Right lobe of liver (tissue), 4 donors: ENCODE measurements around the gene ACADSB.

ENCODE experiments used
- POLR2A ChIP-seq: fragments of 450-650 bp; IDR thresholded peaks from one replicate; pipeline ENCODE4 v1.6.1; 2017; ENCODE audit warnings: antibody characterized with exemption, mild to moderate bottlenecking
- TF ChIP-seq, protein P1 (sequence below), 4 donors: fragments of 200-600 bp in 3 of 4; fragments of 450-650 bp in 1 of 4; IDR thresholded peaks; one replicate each; pipeline versions ENCODE4 v1.5.1 to v1.8.0; 2016 to 2022; ENCODE audit warnings: antibody characterized with exemption in 4 of 4, mild to moderate bottlenecking in 2 of 4
- donor health status: DM: no; HTN: no; CAD: no.
- donor health status: DM: no; HTN: no; CAD: no.
- donor health status: DM: no; HTN: yes; CAD: no.

DNA sequence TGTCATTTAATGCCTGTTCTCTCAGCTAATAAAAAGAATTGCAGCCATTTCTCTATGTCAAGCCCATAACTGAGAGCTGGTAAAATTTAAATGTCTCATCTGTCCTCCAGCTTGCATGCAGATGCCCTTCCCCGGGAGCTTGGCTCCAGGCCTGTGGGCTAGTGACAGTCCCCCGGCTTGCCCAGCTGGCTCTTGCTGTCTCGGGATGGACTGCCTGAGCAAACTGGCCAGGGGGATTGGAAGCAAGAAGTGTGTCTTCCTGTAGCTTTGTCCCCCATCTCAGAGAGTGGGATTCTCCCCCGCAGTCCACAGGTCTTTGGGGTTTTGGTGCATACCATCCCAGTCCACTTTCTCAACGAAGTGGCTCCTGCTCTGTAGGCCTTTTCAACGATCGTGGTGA, 73.1 kb downstream of the ACADSB start:
- TF ChIP-seq, protein P1, sequence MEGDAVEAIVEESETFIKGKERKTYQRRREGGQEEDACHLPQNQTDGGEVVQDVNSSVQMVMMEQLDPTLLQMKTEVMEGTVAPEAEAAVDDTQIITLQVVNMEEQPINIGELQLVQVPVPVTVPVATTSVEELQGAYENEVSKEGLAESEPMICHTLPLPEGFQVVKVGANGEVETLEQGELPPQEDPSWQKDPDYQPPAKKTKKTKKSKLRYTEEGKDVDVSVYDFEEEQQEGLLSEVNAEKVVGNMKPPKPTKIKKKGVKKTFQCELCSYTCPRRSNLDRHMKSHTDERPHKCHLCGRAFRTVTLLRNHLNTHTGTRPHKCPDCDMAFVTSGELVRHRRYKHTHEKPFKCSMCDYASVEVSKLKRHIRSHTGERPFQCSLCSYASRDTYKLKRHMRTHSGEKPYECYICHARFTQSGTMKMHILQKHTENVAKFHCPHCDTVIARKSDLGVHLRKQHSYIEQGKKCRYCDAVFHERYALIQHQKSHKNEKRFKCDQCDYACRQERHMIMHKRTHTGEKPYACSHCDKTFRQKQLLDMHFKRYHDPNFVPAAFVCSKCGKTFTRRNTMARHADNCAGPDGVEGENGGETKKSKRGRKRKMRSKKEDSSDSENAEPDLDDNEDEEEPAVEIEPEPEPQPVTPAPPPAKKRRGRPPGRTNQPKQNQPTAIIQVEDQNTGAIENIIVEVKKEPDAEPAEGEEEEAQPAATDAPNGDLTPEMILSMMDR (IDR thresholded peaks at IDR 0.05), result no peak
- no peak for TF ChIP-seq POLR2A
